HepG2 (cell line): ENCODE measurements around the gene NPNT. TPM values are rescaled to one million over a fixed set of nuclear protein-coding genes. Genes with fewer than 3 reads are reported as not detected.

Experiments used
- ATAC-seq: fragments of 200-7000 bp; cut with Tn5 transposase; 3 replicates; pipeline ENCODE4 v1.9.1; 2020; ENCODE audit warnings: mild to moderate bottlenecking, moderate library complexity
- BruUV-seq: library from RNA; stranded (reverse); fragments of 400-500 nt; replicated peaks from 2 replicates; lab custom pipeline; 2021; lab: Mats Ljungman, UMichigan
- CTCF ChIA-PET: fragments of 300-600 bp; formaldehyde crosslinking; extraction: SDS; loops from one replicate; lab custom pipeline; 2021; ENCODE audit warnings: low total read pairs, inconsistent platforms, low intra/inter-chr PET ratio; lab: Yijun Ruan, JAX
- POLR2A ChIA-PET: fragments of 350-600 bp; sonication (Branson Sonifier 250); formaldehyde crosslinking; loops from one replicate; lab custom pipeline; 2020; ENCODE audit warnings: antibody characterized with exemption, inconsistent platforms; lab: Yijun Ruan, JAX
- DNase-seq: peaks from one replicate; pipeline ENCODE4 v3.0.0-alpha.2; 2015; ENCODE audit warnings: low spot score
- FAIRE-seq: peaks from 3 replicates; lab custom pipeline; 2011; peaks lifted over from hg19 to GRCh38; lab: Jason Lieb, UNC
- H2AFZ ChIP-seq: one replicate; pipeline ENCODE4 v1.6.1; 2011; ENCODE audit warnings: low read length, inconsistent platforms
- H3K27ac ChIP-seq: fragments of 300-600 bp; 3 replicates; pipeline ENCODE4 v1.8.0; 2011; ENCODE audit warnings: mixed run types, mild to moderate bottlenecking, mixed read lengths, low read length, inconsistent platforms; ENCODE audit not compliant: insufficient read depth; ENCODE audit errors: extremely low read length
- H3K27me3 ChIP-seq, 2 experiments: fragments of 200-600 bp in 1 of 2; 2 replicates in 1 of 2; 3 replicates in 1 of 2; pipeline versions ENCODE4 v1.6.0 to v1.8.0; 2011; ENCODE audit warnings: low read length in 2 of 2, mild to moderate bottlenecking in 2 of 2, moderate library complexity in 2 of 2, inconsistent platforms in 1 of 2; ENCODE audit not compliant: insufficient read depth in 2 of 2, control insufficient read depth in 1 of 2
- H3K36me3 ChIP-seq, 2 experiments: fragments of 200-600 bp in 1 of 2; replicated peaks in 1 of 2; 2 replicates in 1 of 2; 3 replicates in 1 of 2; pipeline versions ENCODE4 v1.5.1 to v1.8.0; 2011; ENCODE audit warnings: low read length in 2 of 2, inconsistent platforms in 1 of 2; ENCODE audit not compliant: insufficient read depth in 2 of 2, control insufficient read depth in 1 of 2
- H3K4me1 ChIP-seq: 2 replicates; pipeline ENCODE4 v1.5.1; 2012; ENCODE audit warnings: low read length, inconsistent platforms; ENCODE audit not compliant: insufficient read depth
- H3K4me2 ChIP-seq: 2 replicates; pipeline ENCODE4 v1.6.0; 2011; ENCODE audit warnings: low read depth, low read length, inconsistent platforms
- H3K4me3 ChIP-seq, 3 experiments: fragments of 200-600 bp in 1 of 3; sonication (generic), shearing (Covaris generic) in 1 of 3; replicated peaks in 1 of 3; 2 replicates each; pipeline ENCODE4 v1.5.1; 2011 to 2016; ENCODE audit warnings: low read length in 3 of 3, inconsistent platforms in 2 of 3, low read depth in 2 of 3, mild to moderate bottlenecking in 2 of 3, control low read depth in 1 of 3, mixed read lengths in 1 of 3; ENCODE audit not compliant: insufficient read depth in 1 of 3
- H3K79me2 ChIP-seq: one replicate; pipeline ENCODE4 v1.6.1; 2011; ENCODE audit warnings: low read length, inconsistent platforms; ENCODE audit not compliant: insufficient read depth
- H3K9ac ChIP-seq: 2 replicates; pipeline ENCODE4 v1.6.0; 2011; ENCODE audit warnings: mild to moderate bottlenecking, low read depth, low read length, inconsistent platforms; ENCODE audit not compliant: insufficient read depth
- H3K9me3 ChIP-seq: 2 replicates; pipeline ENCODE4 v1.5.1; 2012; ENCODE audit warnings: mild to moderate bottlenecking, low read length
- H4K20me1 ChIP-seq: 2 replicates; pipeline ENCODE4 v1.6.0; 2011; ENCODE audit warnings: inconsistent platforms, mild to moderate bottlenecking, low read length, moderate library complexity; ENCODE audit not compliant: insufficient read depth
- CREBL2 ChIP-seq: sonication (generic); formaldehyde crosslinking; IDR thresholded peaks from 2 replicates; pipeline ENCODE4 v1.8.1; 2023; ENCODE audit warnings: missing genetic modification reagents, mild to moderate bottlenecking, borderline replicate concordance
- MAFK ChIP-seq, 2 experiments: IDR thresholded peaks in 1 of 2; conservative IDR thresholded peaks in 1 of 2; 2 replicates each; pipeline ENCODE4 v1.6.1; 2011; ENCODE audit warnings: improper control_type of control experiment in 2 of 2, low read length in 2 of 2
- MTF1 ChIP-seq: sonication (generic); formaldehyde crosslinking; IDR thresholded peaks from 2 replicates; pipeline ENCODE4 v1.5.0; 2020; ENCODE audit warnings: missing genetic modification reagents
- NR1H2 ChIP-seq: sonication (generic); formaldehyde crosslinking; IDR thresholded peaks from 2 replicates; pipeline ENCODE4 v1.8.1; 2022; ENCODE audit warnings: low read depth, missing genetic modification reagents, borderline replicate concordance
- SYNCRIP ChIP-seq: fragments of 200-400 bp; formaldehyde crosslinking; IDR thresholded peaks from 2 replicates; pipeline ENCODE4 v1.6.1; 2018; ENCODE audit warnings: mild to moderate bottlenecking, low read depth, low read length; ENCODE audit not compliant: insufficient read depth
- TMF1 ChIP-seq: sonication (generic); formaldehyde crosslinking; IDR thresholded peaks from 2 replicates; pipeline ENCODE4 v1.8.1; 2022; ENCODE audit warnings: low read depth, missing genetic modification reagents
- ZFAT ChIP-seq: sonication (generic); formaldehyde crosslinking; conservative IDR thresholded peaks from 2 replicates; pipeline ENCODE4 v1.8.1; 2023; ENCODE audit warnings: missing genetic modification reagents, inconsistent platforms
- ZNF672 ChIP-seq: sonication (generic); formaldehyde crosslinking; IDR thresholded peaks from 2 replicates; pipeline ENCODE4 v1.8.1; 2022; ENCODE audit warnings: missing genetic modification reagents
- WGBS: methylation state at CpG from one replicate; pipeline ENCODE4 v1.1.6; 2017; ENCODE audit warnings: low lambda C conversion rate; 5-methylcytosine and 5-hydroxymethylcytosine counted together
- in situ Hi-C: cut with HindIII; loops from 2 replicates; pipeline ENCODE4 v1.10.0; 2017; ENCODE audit warnings: low pct_unique_long_range_greater_than_20kb; ENCODE audit not compliant: extremely low pct_ligation_motif_present
- intact Hi-C: fragments of 100-400 bp; cut with micrococcal nuclease; formaldehyde crosslinking; loops from one replicate; pipeline ENCODE4 v1.10.0; 2022; ENCODE audit not compliant: unreplicated experiment
- polyA plus RNA-seq, 8 experiments: library from polyadenylated mRNA; depleted of rRNA in 3 of 8; stranded (reverse) in 7 of 8; unstranded in 1 of 8; fragments of >200 nt; fragmentation: Illumina TruSeq in 4 of 8; extraction: Trizol in 4 of 8; gene quantifications; 2 replicates each; pipeline versions ENCODE4 v1.2.1 to v1.2.3, GENCODE V29; 2011 to 2016; ENCODE audit warnings: low read depth in 4 of 8, missing spikeins in 1 of 8, mixed read lengths in 1 of 8; ENCODE audit not compliant: insufficient read depth in 1 of 8
- total RNA-seq, 5 experiments: library from RNA; depleted of rRNA; stranded (reverse); fragments of >200 nt; fragmentation: Illumina TruSeq; extraction: Trizol; gene quantifications; 2 replicates each; pipeline ENCODE4 v1.2.3, GENCODE V29; 2016; ENCODE audit warnings: low read depth in 1 of 5
- TF ChIP-seq, protein P1 (sequence below): sonication (generic); formaldehyde crosslinking; IDR thresholded peaks from 2 replicates; pipeline ENCODE4 v1.5.0; 2020; ENCODE audit warnings: mild to moderate bottlenecking, missing genetic modification reagents, borderline replicate concordance

NPNT gene
- total and polyA plus RNA-seq, 2 of the 13 experiments (the other 11 are each of a cell fraction or from before 2014, with no cell fraction given), result 1.1 to 19.1 TPM

GRCh38 chr4:105900541-105900940 lies 5.3 kb downstream of the NPNT start (continued):
- TF ChIP-seq, protein P1, sequence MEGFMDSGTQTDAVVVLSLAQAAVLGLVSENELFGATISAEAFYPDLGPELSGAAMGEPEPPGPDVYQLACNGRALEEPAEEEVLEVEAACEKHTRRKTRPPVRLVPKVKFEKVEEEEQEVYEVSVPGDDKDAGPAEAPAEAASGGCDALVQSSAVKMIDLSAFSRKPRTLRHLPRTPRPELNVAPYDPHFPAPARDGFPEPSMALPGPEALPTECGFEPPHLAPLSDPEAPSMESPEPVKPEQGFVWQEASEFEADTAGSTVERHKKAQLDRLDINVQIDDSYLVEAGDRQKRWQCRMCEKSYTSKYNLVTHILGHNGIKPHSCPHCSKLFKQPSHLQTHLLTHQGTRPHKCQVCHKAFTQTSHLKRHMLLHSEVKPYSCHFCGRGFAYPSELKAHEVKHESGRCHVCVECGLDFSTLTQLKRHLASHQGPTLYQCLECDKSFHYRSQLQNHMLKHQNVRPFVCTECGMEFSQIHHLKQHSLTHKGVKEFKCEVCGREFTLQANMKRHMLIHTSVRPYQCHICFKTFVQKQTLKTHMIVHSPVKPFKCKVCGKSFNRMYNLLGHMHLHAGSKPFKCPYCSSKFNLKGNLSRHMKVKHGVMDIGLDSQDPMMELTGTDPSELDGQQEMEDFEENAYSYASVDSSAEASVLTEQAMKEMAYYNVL (CRISPR knock-in tag), result no peak
- no peak for TF ChIP-seq SYNCRIP

DNA sequence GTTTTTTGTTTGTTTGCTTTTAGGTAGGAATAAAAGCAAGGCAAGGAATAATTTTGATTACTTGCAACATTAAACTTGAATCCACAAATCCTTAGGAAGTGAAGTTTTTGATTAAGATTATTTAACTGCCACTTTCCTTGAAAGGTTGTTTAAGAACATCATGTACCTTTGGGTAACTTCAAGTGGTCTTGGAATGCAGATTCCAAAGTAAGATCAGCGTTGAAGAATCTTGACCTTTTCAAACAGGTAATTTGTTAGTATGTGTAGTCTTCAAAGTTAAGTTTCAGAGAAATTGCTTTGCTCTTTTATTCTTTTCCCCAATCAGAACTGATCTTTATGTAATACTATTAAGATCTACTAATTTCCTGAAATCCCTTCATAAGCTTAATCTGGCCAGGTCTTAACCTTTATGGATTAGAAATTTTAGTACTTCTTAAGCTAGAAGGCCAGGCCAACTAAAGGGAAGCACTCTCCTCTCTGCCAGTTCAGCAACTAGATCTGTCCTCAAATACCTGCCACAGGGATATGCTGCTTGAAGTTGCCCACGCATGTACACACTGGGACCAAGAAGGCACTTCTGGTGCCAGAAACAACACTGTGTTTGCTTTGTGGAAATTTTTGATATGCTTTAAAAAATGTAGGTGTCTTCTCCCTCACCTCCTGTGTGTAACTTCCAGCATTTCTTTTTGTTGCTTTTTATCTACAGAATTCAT lies 7.4 kb downstream of the NPNT start:
- WGBS, result 89% methylated on average over 2 of the region's 2 CpGs
- intact Hi-C loops (no loop called here), in situ Hi-C loops (no loop called here)
- no peak overlapping the region for H3K27ac ChIP-seq
- no peaks in the 10 kb centered on the region for H3K36me3 ChIP-seq
- no TSS peak for BruUV-seq
- no peaks in the 10 kb centered on the region for H4K20me1 ChIP-seq
- no peak overlapping the region for H3K4me2 ChIP-seq
- H3K4me1 ChIP-seq, result peaks cover 18% of the 10 kb centered on the region
- no peaks in the 10 kb centered on the region for H3K27me3 ChIP-seq
- DNase-seq (no peak), FAIRE-seq (no peak), ATAC-seq (no peak)
- ChIA-PET CTCF (no interaction called here), POLR2A (no interaction called here)
- no peaks in the 10 kb centered on the region for H3K9me3 ChIP-seq
- H3K9ac ChIP-seq, result no peak overlapping the region
- H2AFZ ChIP-seq, result no peak overlapping the region
- TF ChIP-seq CREBL2 (CRISPR knock-in tag) (no peak), TMF1 (CRISPR knock-in tag) (no peak), ZNF672 (CRISPR knock-in tag) (no peak), MTF1 (CRISPR knock-in tag) (no peak), MAFK (conservative IDR thresholded peaks at IDR 0.05 in 1 of 2, IDR thresholded peaks at IDR 0.05 in 1 of 2; ENCODE audit: low read length in 2 of 2) (no peak), ZFAT (CRISPR knock-in tag) (no peak), NR1H2 (CRISPR knock-in tag) (no peak)
- no peaks in the 10 kb centered on the region for H3K79me2 ChIP-seq
- H3K4me3 ChIP-seq, result no peak overlapping the region
